Measurements from ENCODE around the gene KMO.

Gene KMO

DNA sequence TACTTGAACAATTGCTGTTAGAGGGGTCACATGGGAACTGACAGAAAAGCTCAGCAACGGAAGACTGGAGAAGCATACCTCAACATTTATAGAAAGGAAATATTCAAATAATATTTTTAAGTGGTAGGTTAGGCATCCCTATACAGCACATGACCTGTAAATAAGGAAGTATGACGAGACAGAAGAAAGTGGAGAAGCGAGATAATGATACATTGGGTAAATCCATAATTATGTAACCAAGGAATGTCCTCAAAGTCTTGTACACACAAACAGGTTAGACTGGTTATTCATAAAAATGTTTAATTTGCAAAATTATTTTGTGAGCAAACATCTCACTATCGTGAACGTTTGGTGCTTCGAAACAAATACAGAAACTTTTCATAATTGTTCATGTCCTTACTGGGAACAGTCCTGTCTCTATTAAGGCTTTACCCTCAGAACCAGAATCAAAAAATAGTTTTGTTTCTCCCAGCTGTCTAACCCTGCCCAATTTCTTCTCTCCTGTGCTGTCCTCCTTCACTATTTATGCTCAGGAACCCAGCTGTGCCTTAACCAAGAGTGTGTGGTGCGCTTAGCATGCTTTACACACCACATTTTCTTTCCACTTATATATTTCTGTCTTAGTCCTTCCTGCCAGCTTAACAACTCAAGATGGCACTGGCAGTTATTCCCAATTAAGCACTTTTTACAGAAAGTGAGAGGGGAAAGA is 10.2 kb downstream of the KMO start:
- DNase-seq: no peak

DNA sequence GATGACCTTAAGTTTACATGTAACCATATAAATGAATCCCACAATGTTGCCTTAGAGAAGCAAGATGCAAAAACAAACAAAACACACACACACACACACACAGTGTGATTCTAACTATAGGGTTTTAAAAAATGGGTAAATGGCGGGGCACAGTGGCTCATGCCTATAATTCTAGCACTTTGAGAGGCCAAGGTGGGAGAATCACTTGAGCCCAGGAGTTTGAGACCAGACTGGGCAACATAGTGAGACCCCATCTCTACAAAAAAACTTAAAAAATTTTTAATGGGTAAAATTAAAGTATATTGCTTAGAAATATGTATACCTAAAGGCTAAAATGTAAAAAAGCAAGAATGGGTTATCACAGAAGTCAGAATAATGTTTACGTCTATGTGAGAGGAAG is 15.8 kb downstream of the KMO start:
- DNase-seq: no peak

GRCh38 chr1:241550318-241550717 is 18.1 kb downstream of the KMO start:
- no peak for DNase-seq

GRCh38 chr1:241551759-241552638 is 19.8 kb downstream of the KMO start:
- DNase-seq: peak; percentile 52 to 80

DNA sequence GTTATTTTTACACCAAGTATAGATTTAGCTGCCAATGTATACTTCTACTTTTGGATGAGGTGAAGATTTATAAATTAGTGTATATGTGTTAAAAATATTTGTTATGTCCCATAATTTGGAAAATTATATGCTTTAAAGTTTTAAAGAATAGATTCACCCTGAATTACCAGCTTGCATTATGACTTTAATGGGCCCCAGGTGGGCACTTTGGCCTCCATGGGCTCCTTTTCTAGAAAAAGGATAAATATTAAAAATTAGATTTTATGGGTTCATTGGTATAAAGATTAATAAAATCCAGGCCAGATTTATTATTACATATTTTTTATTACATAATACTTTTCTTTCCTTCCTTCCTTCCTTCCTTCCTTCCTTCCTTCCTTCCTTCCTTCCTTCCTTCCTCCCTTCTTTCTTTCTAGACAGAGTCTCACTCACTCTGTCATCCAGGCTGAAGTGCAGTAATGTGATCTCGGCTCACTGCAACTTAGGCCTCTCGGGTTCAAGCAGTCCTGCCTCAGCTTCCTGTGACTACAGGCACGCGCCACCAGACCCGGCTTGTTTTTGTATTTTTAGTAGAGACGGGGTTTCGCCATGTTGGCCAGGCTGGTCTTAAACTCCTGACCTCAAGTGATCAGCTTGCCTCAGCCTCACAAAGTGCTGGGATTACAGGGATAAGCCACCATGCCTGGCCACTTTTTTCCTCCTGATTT is 21.9 kb downstream of the KMO start:
- DNase-seq: no peak

DNA sequence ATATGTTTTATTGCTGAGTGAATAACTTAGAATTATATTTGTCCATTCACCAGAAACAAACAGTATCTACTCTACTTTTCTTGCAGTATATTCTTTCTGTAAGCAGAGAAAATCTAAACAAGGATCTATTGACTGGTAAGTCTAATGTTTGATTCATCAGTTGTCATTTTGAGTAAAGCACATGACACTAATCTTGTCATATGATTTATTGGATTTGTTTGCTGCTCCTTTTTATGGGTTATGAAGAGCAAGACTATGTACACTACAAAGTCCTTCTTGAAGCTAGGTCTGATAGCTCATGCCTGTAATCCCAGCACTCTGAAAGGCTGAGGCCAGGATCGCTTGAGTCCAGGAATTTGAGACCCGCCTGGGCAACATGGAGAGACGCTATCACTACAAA is 23.3 kb downstream of the KMO start:
- no peak for DNase-seq

GRCh38 chr1:241557031-241557430 is 24.9 kb downstream of the KMO start:
- DNase-seq: no peak

GRCh38 chr1:241557551-241558193 is 25.5 kb downstream of the KMO start:
- no peak for DNase-seq

GRCh38 chr1:241560146-241560848 is 28.1 kb downstream of the KMO start:
- no peak for DNase-seq

- DNase-seq: no peak
These were observed 28.6 kb downstream of the KMO start for GRCh38 chr1:241560849-241561187.

DNA sequence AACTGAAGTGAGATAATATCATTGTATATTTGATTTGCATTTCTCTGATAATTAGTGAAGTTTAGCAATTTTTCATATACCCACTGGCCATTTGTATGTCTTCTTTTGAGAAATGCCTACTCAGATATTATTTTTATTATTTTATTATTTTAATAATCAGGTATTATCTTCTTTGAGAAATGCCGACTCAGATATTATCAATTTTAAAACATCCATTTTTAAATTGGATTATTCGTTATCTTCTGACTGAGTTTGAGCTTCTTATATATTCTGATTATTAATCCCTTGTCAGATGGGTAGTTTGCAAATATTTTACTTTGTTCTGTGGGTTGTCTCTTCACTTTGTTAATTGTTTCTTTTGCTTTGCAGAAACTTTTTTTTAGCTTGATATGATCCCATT is 37.7 kb downstream of the KMO start:
- DNase-seq: no peak

GRCh38 chr1:241574154-241574553 is 42.0 kb downstream of the KMO start:
- DNase-seq: no peak

- DNase-seq: no peak
These were observed 47.3 kb downstream of the KMO start for GRCh38 chr1:241579434-241579833.

- no peak for DNase-seq
These were observed 50.7 kb downstream of the KMO start for GRCh38 chr1:241582921-241583321.

DNA sequence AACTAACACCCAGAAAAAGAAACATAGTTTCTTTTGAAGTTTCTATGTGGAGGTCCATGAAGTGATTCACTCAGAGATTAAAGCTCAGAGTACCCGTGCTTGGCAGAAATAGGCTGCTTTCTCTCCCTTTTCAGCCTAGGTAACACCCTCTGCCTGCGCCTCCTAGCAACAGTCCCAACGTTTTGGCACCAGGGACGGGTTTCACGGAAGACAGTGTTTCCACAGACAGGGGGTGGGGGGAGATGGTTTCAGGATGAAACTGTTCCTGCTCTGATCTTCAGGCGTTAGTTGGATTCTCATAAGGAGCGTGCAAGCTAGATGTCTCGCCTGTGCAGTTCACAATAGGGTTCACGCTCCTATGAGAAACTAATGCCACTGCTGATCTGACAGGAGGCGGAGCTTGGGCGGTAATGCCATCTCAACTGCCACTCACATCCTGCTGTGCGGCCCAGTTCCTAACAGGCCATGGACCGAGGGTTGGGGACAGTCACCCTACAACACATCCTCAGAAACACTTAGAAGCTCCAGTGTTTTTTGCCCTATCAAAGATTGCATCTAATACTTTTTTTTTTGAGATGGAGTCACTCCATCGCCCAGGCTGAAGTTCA is 54.8 kb downstream of the KMO start:
- DNase-seq: no peak

DNA sequence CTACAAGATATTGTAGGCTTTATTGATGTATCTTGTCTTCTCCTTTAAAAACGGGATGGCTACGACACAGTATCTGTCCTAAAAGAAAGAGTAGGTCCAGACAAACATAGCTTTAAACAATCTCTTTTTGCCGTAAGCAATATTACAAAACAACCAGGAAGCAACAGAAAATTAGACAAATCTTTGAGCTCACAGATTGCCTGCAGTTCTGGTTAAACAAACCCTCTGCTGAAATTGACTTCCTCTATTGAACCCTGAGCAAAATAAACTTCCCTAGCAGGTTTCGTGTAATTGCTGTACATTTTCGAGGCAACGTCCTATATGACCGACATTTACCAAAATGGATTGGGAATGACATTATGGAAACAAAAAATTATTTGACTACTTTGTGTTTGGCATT is 57.3 kb downstream of the KMO start:
- no peak for DNase-seq

DNA sequence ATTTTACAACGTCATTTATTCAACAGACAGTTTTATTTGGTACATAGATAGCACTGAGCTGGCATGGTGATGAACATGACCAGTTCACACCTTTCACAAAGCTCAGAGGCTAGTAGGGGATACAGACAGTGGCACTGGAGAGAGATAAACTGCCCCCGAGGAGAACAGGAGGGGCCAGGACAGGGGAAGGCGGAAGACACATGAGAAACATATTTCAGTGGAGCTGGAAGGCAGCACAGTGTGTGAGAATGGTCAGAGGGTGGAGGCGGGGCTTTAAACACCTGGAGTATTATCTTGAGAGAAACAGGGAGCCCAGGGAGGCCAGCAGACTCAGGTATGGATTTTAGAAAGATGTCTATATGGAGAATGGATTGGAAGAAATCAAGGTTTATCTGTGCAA is 58.5 kb downstream of the KMO start:
- DNase-seq: no peak

- peak in 1 of 2 donors; percentile 6 for DNase-seq
These were observed 59.1 kb downstream of the KMO start for GRCh38 chr1:241591317-241591716.

DNA sequence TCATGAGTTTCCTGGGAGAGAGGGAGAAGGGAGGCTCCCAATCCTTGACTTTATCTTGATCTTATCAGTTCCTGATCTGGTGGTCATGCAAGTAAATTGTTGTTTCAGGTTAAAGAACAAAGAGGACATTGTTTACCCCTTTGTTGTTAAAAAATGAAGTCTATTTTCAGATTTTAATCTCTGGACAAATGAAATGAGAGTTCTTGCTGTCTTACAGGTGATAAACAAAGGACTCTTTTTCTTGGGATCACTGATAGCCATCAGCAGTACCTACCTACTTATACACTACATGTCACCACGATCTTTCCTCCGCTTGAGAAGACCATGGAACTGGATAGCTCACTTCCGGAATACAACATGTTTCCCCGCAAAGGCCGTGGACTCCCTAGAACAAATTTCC is 59.6 kb downstream of the KMO start:
- no peak for DNase-seq

GRCh38 chr1:241592273-241592958 is 60.2 kb downstream of the KMO start:
- no peak for DNase-seq

DNA sequence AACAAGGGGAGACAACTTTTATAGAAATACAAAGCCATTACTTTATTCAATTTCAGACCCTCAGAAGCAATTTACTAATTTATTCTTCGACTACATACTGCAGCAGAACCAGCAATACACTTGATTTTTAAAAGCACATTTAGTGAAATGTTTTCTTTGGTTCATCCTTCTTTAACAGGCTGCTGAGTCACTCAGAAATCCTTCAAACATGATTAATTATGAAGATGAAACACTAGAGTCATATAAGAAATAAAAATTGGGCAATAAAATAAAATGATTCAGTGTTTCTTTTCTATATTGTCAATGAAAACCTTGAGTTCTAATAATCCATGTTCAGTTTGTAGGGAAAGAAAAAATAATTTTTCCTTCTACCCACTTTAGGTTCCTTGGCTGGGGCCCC is 61.0 kb downstream of the KMO start:
- DNase-seq: no peak

DNA sequence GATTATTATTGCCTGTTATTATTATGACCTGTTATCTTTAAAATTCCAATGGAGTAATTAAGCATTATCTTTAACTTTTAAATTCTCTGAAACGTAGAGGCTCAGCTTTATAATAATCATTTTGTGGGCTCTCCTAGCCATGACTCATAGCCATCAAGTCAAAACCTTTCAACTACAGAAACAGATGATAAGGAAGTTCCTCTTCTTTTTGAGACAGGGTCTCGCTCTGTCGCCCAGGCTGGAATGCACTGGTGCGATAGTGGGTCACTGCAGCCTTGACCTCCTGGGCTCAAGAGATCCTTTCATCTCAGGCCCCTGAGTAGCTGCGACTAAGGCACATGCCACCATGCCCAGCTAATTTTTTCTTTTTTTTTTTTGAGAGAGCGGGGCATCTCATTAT is 64.5 kb downstream of the KMO start:
- no peak for DNase-seq
